Measurements from ENCODE around the gene SLC30A2.

Gene SLC30A2

GRCh38 chr1:26041401-26041800 lies 4.5 kb downstream of the SLC30A2 start:
- H3K9ac ChIP-seq (ENCODE audit: low read length), result no peak overlapping the region
- H3K79me2 ChIP-seq (ENCODE audit: low read length), result no peaks in the 10 kb centered on the region
- no peaks in the 10 kb centered on the region for H3K27me3 ChIP-seq (ENCODE audit: low read depth, low read length)
- no peaks in the 10 kb centered on the region for H3K4me1 ChIP-seq (ENCODE audit: low read length)
- TF ChIP-seq CTCF (IDR thresholded peaks at IDR 0.05; ENCODE audit: low read depth, low read length), result no peak
- TF ChIP-seq EZH2phosphoT487 (IDR thresholded peaks at IDR 0.05; ENCODE audit: low read depth), result no peak
- no peak overlapping the region for H3K4me3 ChIP-seq (ENCODE audit: low read length)
- no peak overlapping the region for H3K4me2 ChIP-seq (ENCODE audit: low read length)
- H3K9me3 ChIP-seq (ENCODE audit: insufficient read depth, low read length), result no peaks in the 10 kb centered on the region
- no peaks in the 10 kb centered on the region for H4K20me1 ChIP-seq (ENCODE audit: insufficient read depth, low read length)
- H3K27ac ChIP-seq (ENCODE audit: low read length), result no peak overlapping the region
- no peaks in the 10 kb centered on the region for H3K36me3 ChIP-seq (replicated peaks; ENCODE audit: low read depth, low read length)
- H2AFZ ChIP-seq (ENCODE audit: low read depth, low read length), result no peak overlapping the region

- Histone ChIP-seq H3K27me3 (ENCODE audit: low read depth, low read length) (no peaks in the 10 kb centered on the region), H2AFZ (ENCODE audit: low read depth, low read length) (no peak overlapping the region), H3K36me3 (replicated peaks; ENCODE audit: low read depth, low read length) (no peaks in the 10 kb centered on the region)
These were observed 7.0 kb downstream of the SLC30A2 start for GRCh38 chr1:26038904-26039303.

GRCh38 chr1:26038477-26038876 lies 7.4 kb downstream of the SLC30A2 start:
- Histone ChIP-seq H3K79me2 (ENCODE audit: low read length) (no peaks in the 10 kb centered on the region), H3K27me3 (ENCODE audit: low read depth, low read length) (no peaks in the 10 kb centered on the region), H3K36me3 (replicated peaks; ENCODE audit: low read depth, low read length) (no peaks in the 10 kb centered on the region), H3K27ac (ENCODE audit: low read length) (no peak overlapping the region), H3K9ac (ENCODE audit: low read length) (no peak overlapping the region), H2AFZ (ENCODE audit: low read depth, low read length) (no peak overlapping the region), H3K4me1 (ENCODE audit: low read length) (no peaks in the 10 kb centered on the region), H3K9me3 (ENCODE audit: insufficient read depth, low read length) (no peaks in the 10 kb centered on the region), H3K4me3 (ENCODE audit: low read length) (no peak overlapping the region), H3K4me2 (ENCODE audit: low read length) (no peak overlapping the region), H4K20me1 (ENCODE audit: insufficient read depth, low read length) (no peaks in the 10 kb centered on the region)
- no peak for TF ChIP-seq CTCF (IDR thresholded peaks at IDR 0.05; ENCODE audit: low read depth, low read length)
- TF ChIP-seq EZH2phosphoT487 (IDR thresholded peaks at IDR 0.05; ENCODE audit: low read depth), result no peak

More at GRCh38 chr1:26038904-26039303, 7.0 kb downstream of the SLC30A2 start:
- Histone ChIP-seq H3K27ac (ENCODE audit: low read length) (no peak overlapping the region), H3K9ac (ENCODE audit: low read length) (no peak overlapping the region), H3K79me2 (ENCODE audit: low read length) (no peaks in the 10 kb centered on the region), H3K9me3 (ENCODE audit: insufficient read depth, low read length) (no peaks in the 10 kb centered on the region), H3K4me3 (ENCODE audit: low read length) (no peak overlapping the region), H4K20me1 (ENCODE audit: insufficient read depth, low read length) (no peaks in the 10 kb centered on the region), H3K4me1 (ENCODE audit: low read length) (no peaks in the 10 kb centered on the region), H3K4me2 (ENCODE audit: low read length) (no peak overlapping the region)
- TF ChIP-seq CTCF (IDR thresholded peaks at IDR 0.05; ENCODE audit: low read depth, low read length) (no peak), EZH2phosphoT487 (IDR thresholded peaks at IDR 0.05; ENCODE audit: low read depth) (no peak)

- Histone ChIP-seq H3K9ac (ENCODE audit: low read length) (no peak overlapping the region), H3K36me3 (replicated peaks; ENCODE audit: low read depth, low read length) (no peaks in the 10 kb centered on the region), H3K9me3 (ENCODE audit: insufficient read depth, low read length) (no peaks in the 10 kb centered on the region), H3K27me3 (ENCODE audit: low read depth, low read length) (no peaks in the 10 kb centered on the region), H3K4me3 (ENCODE audit: low read length) (no peak overlapping the region), H4K20me1 (ENCODE audit: insufficient read depth, low read length) (no peaks in the 10 kb centered on the region), H2AFZ (ENCODE audit: low read depth, low read length) (no peak overlapping the region), H3K27ac (ENCODE audit: low read length) (no peak overlapping the region), H3K4me1 (ENCODE audit: low read length) (no peaks in the 10 kb centered on the region), H3K4me2 (ENCODE audit: low read length) (no peak overlapping the region), H3K79me2 (ENCODE audit: low read length) (no peaks in the 10 kb centered on the region)
- no peak for TF ChIP-seq EZH2phosphoT487 (IDR thresholded peaks at IDR 0.05; ENCODE audit: low read depth)
- TF ChIP-seq CTCF (IDR thresholded peaks at IDR 0.05; ENCODE audit: low read depth, low read length), result no peak
These were observed 8.0 kb downstream of the SLC30A2 start for GRCh38 chr1:26037904-26038303.

All from OCI-LY3 (cell line).